Measurements from ENCODE around the gene SCAMP4. TPM values are rescaled to one million over a fixed set of nuclear protein-coding genes. Genes with fewer than 3 reads are reported as not detected.

The SCAMP4 gene
- total and polyA plus RNA-seq, 9 of the 15 experiments (the other 6 are each of a cell fraction or from before 2014, with no cell fraction given), result 0.81 to 45.9 (median 12.8) TPM

DNA sequence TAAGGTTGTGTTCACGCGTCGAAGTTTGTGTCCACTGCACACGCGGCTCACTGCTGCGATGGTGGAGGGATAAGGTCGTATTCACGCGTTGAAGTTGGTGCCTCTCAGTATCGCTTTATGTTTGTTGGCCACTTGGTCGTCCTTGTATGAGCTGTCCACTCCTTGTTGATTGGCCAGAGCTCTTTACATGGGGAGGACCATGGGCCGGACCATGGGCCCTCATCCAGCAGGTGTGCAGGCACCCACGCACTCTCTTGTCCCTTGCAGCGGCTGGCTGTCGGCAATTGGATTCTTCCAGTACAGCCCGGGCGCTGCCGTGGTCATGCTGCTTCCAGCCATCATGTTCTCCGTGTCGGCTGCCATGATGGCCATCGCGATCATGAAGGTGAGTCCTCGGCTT, 17.6 kb downstream of the SCAMP4 start:
- no peak overlapping the region for H3K27ac ChIP-seq (ENCODE audit: extremely low read depth, low read depth, low read length)
- POLR2A ChIA-PET, result no interaction called here
- H2AFZ ChIP-seq (ENCODE audit: low read depth, low read length), result no peak overlapping the region
- CTCF ChIA-PET (ENCODE audit: low intra/inter-chr PET ratio), result no interaction called here
- H3K36me3 ChIP-seq (ENCODE audit: control insufficient read depth, insufficient read depth, low read length), result peaks cover 59% of the 10 kb centered on the region; the same call in 2 of the 3 replicates
- no peaks in the 10 kb centered on the region for H3K9me1 ChIP-seq (ENCODE audit: control insufficient read depth, insufficient read depth, low read length)
- H3K4me1 ChIP-seq (replicated peaks in 1 of 2; ENCODE audit: control insufficient read depth in 2 of 2, insufficient read depth in 2 of 2, low read length in 2 of 2), result peaks cover 0 to 41% of the 10 kb centered on the region in 2 experiments; a peak in 2 of 5 replicates
- FAIRE-seq (no peak), ATAC-seq (no peak), DNase-seq (ENCODE audit: extremely low read depth in 1 of 4, low spot score in 3 of 4) (no peak)
- H3K9me3 ChIP-seq (replicated peaks; ENCODE audit: control insufficient read depth, insufficient read depth, low read depth, low read length), result 0 out of 2 replicates have a peak, but pooled peaks cover 3% of the 10 kb centered on the region
- H3K79me2 ChIP-seq (ENCODE audit: control insufficient read depth, insufficient read depth, low read length), result no peaks in the 10 kb centered on the region
- WGBS (ENCODE audit: insufficient coverage, low coverage, missing lambda C conversion rate), result 96% methylated on average over 22 of the region's 23 CpGs
- intact Hi-C loops (cut with micrococcal nuclease) (no loop called here), in situ Hi-C loops (cut with MboI) (no loop called here)
- H3K9ac ChIP-seq (ENCODE audit: insufficient read depth in 1 of 2, low read depth in 2 of 2, low read length in 2 of 2), result peak overlapping the region in 1 of 2 experiments; percentile 17; a peak in 1 of 4 replicates
- BruUV-seq (replicated peaks), result no TSS peak
- no peaks in the 10 kb centered on the region for H3K27me3 ChIP-seq (ENCODE audit: control insufficient read depth in 2 of 2, insufficient read depth in 2 of 2, low read length in 2 of 2)
- H3K4me2 ChIP-seq (ENCODE audit: insufficient read depth, low read length), result no peak overlapping the region
- H3K4me3 ChIP-seq, result no peak overlapping the region
- no peaks in the 10 kb centered on the region for H4K20me1 ChIP-seq (replicated peaks; ENCODE audit: control insufficient read depth, insufficient read depth, low read length)
- TF ChIP-seq ADNP (tag; IDR thresholded peaks at IDR 0.05) (0 out of 2 replicates have a peak, but pooled peaks have one; percentile 22), ZNF277 (CRISPR knock-in tag; IDR thresholded peaks at IDR 0.05; ENCODE audit: borderline replicate concordance) (no peak), JUN (IDR thresholded peaks at IDR 0.05; ENCODE audit: borderline replicate concordance, low read depth, low read length) (no peak), JUN (CRISPR knock-in tag; IDR thresholded peaks at IDR 0.05; ENCODE audit: borderline replicate concordance) (no peak), BCOR (IDR thresholded peaks at IDR 0.05) (peak; percentile 74), KDM1A (IDR thresholded peaks at IDR 0.05) (peak in 1 of 2 experiments; percentile 52; a peak in 1 of 4 replicates)
- TF ChIP-seq, protein P1, sequence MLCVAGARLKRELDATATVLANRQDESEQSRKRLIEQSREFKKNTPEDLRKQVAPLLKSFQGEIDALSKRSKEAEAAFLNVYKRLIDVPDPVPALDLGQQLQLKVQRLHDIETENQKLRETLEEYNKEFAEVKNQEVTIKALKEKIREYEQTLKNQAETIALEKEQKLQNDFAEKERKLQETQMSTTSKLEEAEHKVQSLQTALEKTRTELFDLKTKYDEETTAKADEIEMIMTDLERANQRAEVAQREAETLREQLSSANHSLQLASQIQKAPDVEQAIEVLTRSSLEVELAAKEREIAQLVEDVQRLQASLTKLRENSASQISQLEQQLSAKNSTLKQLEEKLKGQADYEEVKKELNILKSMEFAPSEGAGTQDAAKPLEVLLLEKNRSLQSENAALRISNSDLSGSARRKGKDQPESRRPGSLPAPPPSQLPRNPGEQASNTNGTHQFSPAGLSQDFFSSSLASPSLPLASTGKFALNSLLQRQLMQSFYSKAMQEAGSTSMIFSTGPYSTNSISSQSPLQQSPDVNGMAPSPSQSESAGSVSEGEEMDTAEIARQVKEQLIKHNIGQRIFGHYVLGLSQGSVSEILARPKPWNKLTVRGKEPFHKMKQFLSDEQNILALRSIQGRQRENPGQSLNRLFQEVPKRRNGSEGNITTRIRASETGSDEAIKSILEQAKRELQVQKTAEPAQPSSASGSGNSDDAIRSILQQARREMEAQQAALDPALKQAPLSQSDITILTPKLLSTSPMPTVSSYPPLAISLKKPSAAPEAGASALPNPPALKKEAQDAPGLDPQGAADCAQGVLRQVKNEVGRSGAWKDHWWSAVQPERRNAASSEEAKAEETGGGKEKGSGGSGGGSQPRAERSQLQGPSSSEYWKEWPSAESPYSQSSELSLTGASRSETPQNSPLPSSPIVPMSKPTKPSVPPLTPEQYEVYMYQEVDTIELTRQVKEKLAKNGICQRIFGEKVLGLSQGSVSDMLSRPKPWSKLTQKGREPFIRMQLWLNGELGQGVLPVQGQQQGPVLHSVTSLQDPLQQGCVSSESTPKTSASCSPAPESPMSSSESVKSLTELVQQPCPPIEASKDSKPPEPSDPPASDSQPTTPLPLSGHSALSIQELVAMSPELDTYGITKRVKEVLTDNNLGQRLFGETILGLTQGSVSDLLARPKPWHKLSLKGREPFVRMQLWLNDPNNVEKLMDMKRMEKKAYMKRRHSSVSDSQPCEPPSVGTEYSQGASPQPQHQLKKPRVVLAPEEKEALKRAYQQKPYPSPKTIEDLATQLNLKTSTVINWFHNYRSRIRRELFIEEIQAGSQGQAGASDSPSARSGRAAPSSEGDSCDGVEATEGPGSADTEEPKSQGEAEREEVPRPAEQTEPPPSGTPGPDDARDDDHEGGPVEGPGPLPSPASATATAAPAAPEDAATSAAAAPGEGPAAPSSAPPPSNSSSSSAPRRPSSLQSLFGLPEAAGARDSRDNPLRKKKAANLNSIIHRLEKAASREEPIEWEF (CRISPR knock-in tag; IDR thresholded peaks at IDR 0.05), result no peak
- TF ChIP-seq, protein P2, sequence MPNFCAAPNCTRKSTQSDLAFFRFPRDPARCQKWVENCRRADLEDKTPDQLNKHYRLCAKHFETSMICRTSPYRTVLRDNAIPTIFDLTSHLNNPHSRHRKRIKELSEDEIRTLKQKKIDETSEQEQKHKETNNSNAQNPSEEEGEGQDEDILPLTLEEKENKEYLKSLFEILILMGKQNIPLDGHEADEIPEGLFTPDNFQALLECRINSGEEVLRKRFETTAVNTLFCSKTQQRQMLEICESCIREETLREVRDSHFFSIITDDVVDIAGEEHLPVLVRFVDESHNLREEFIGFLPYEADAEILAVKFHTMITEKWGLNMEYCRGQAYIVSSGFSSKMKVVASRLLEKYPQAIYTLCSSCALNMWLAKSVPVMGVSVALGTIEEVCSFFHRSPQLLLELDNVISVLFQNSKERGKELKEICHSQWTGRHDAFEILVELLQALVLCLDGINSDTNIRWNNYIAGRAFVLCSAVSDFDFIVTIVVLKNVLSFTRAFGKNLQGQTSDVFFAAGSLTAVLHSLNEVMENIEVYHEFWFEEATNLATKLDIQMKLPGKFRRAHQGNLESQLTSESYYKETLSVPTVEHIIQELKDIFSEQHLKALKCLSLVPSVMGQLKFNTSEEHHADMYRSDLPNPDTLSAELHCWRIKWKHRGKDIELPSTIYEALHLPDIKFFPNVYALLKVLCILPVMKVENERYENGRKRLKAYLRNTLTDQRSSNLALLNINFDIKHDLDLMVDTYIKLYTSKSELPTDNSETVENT (CRISPR knock-in tag; IDR thresholded peaks at IDR 0.05), result no peak
- TF ChIP-seq, protein P3, sequence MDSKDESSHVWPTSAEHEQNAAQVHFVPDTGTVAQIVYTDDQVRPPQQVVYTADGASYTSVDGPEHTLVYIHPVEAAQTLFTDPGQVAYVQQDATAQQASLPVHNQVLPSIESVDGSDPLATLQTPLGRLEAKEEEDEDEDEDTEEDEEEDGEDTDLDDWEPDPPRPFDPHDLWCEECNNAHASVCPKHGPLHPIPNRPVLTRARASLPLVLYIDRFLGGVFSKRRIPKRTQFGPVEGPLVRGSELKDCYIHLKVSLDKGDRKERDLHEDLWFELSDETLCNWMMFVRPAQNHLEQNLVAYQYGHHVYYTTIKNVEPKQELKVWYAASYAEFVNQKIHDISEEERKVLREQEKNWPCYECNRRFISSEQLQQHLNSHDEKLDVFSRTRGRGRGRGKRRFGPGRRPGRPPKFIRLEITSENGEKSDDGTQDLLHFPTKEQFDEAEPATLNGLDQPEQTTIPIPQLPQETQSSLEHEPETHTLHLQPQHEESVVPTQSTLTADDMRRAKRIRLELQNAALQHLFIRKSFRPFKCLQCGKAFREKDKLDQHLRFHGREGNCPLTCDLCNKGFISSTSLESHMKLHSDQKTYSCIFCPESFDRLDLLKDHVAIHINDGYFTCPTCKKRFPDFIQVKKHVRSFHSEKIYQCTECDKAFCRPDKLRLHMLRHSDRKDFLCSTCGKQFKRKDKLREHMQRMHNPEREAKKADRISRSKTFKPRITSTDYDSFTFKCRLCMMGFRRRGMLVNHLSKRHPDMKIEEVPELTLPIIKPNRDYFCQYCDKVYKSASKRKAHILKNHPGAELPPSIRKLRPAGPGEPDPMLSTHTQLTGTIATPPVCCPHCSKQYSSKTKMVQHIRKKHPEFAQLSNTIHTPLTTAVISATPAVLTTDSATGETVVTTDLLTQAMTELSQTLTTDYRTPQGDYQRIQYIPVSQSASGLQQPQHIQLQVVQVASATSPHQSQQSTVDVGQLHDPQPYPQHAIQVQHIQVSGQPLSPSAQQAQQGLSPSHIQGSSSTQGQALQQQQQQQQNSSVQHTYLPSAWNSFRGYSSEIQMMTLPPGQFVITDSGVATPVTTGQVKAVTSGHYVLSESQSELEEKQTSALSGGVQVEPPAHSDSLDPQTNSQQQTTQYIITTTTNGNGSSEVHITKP (IDR thresholded peaks at IDR 0.05; ENCODE audit: partially characterized antibody), result peak; percentile 30

All from K562 (cell line).